HepG2 (cell line): Measurements from ENCODE around the gene SERPINF2. TPM values are rescaled to one million over a fixed set of nuclear protein-coding genes. Genes with fewer than 3 reads are reported as not detected.

Experiments
- BORCS8-MEF2B ChIP-seq: sonication (generic); formaldehyde crosslinking; IDR thresholded peaks from 2 replicates; pipeline ENCODE4 v1.8.0; 2022; ENCODE audit warnings: mild to moderate bottlenecking, missing genetic modification reagents
- CC2D1A ChIP-seq: sonication (generic); formaldehyde crosslinking; IDR thresholded peaks from 2 replicates; pipeline ENCODE4 v1.8.1; 2023; ENCODE audit warnings: mild to moderate bottlenecking, missing genetic modification reagents
- CEBPB ChIP-seq: IDR thresholded peaks from 2 replicates; pipeline ENCODE4 v1.6.1; 2011; ENCODE audit warnings: low read depth, low read length, improper control_type of control experiment, borderline replicate concordance
- CHD4 ChIP-seq: fragments of 200-600 bp; sonication (generic); IDR thresholded peaks from 2 replicates; pipeline ENCODE4 v1.7.0; 2017; ENCODE audit warnings: mild to moderate bottlenecking, low read length, borderline replicate concordance
- DMAP1 ChIP-seq: IDR thresholded peaks from 2 replicates; pipeline ENCODE4 v1.6.1; 2016
- DNMT3B ChIP-seq: conservative IDR thresholded peaks from 2 replicates; pipeline ENCODE4 v1.6.1; 2016; ENCODE audit warnings: missing biosample characterization, control low read depth
- MLLT10 ChIP-seq: sonication (generic); formaldehyde crosslinking; IDR thresholded peaks from 2 replicates; pipeline ENCODE4 v1.4.0; 2020; ENCODE audit warnings: missing genetic modification reagents
- MZF1 ChIP-seq: sonication (generic); formaldehyde crosslinking; IDR thresholded peaks from 2 replicates; pipeline ENCODE4 v1.8.1; 2023; ENCODE audit warnings: mild to moderate bottlenecking, missing genetic modification reagents, borderline replicate concordance
- PLRG1 ChIP-seq: fragments of 450-650 bp; conservative IDR thresholded peaks from 2 replicates; pipeline ENCODE4 v1.6.1; 2016
- TRAFD1 ChIP-seq: sonication (generic); formaldehyde crosslinking; IDR thresholded peaks from 2 replicates; pipeline ENCODE4 v1.5.1; 2020; ENCODE audit warnings: missing genetic modification reagents, mild to moderate bottlenecking, borderline replicate concordance
- ZC3H4 ChIP-seq: sonication (generic); formaldehyde crosslinking; IDR thresholded peaks from 2 replicates; pipeline ENCODE4 v1.4.0; 2020; ENCODE audit warnings: missing genetic modification reagents, borderline replicate concordance
- ZNF350 ChIP-seq: sonication (generic); formaldehyde crosslinking; IDR thresholded peaks from 2 replicates; pipeline ENCODE4 v1.4.0; 2020; ENCODE audit warnings: mild to moderate bottlenecking, low read depth, missing genetic modification reagents, borderline replicate concordance
- ZNF44 ChIP-seq: sonication (generic); formaldehyde crosslinking; IDR thresholded peaks from 2 replicates; pipeline ENCODE4 v1.5.1; 2020; ENCODE audit warnings: mild to moderate bottlenecking, missing genetic modification reagents
- ZNF496 ChIP-seq: sonication (generic); formaldehyde crosslinking; IDR thresholded peaks from 2 replicates; pipeline ENCODE4 v1.8.1; 2023; ENCODE audit warnings: mild to moderate bottlenecking, moderate library complexity, missing genetic modification reagents; ENCODE audit not compliant: insufficient replicate concordance
- ZNF512B ChIP-seq: sonication (generic); formaldehyde crosslinking; IDR thresholded peaks from 2 replicates; pipeline ENCODE4 v1.5.1; 2020; ENCODE audit warnings: missing genetic modification reagents, mild to moderate bottlenecking, borderline replicate concordance
- ZNF678 ChIP-seq: sonication (generic); formaldehyde crosslinking; IDR thresholded peaks from 2 replicates; pipeline ENCODE4 v1.4.0; 2020; ENCODE audit warnings: mild to moderate bottlenecking, missing genetic modification reagents
- ZNF709 ChIP-seq: sonication (generic); formaldehyde crosslinking; IDR thresholded peaks from 2 replicates; pipeline ENCODE4 v1.5.0; 2020; ENCODE audit warnings: mild to moderate bottlenecking, missing genetic modification reagents
- ZNF775 ChIP-seq: sonication (generic); formaldehyde crosslinking; IDR thresholded peaks from 2 replicates; pipeline ENCODE4 v1.4.0; 2020; ENCODE audit warnings: missing genetic modification reagents, mild to moderate bottlenecking, moderate library complexity, borderline replicate concordance
- polyA plus RNA-seq, 8 experiments: library from polyadenylated mRNA; depleted of rRNA in 3 of 8; stranded (reverse) in 7 of 8; unstranded in 1 of 8; fragments of >200 nt; fragmentation: Illumina TruSeq in 4 of 8; extraction: Trizol in 4 of 8; gene quantifications; 2 replicates each; pipeline versions ENCODE4 v1.2.1 to v1.2.3, GENCODE V29; 2011 to 2016; ENCODE audit warnings: low read depth in 4 of 8, missing spikeins in 1 of 8, mixed read lengths in 1 of 8; ENCODE audit not compliant: insufficient read depth in 1 of 8
- total RNA-seq, 5 experiments: library from RNA; depleted of rRNA; stranded (reverse); fragments of >200 nt; fragmentation: Illumina TruSeq; extraction: Trizol; gene quantifications; 2 replicates each; pipeline ENCODE4 v1.2.3, GENCODE V29; 2016; ENCODE audit warnings: low read depth in 1 of 5
- TF ChIP-seq, protein P1 (sequence below): sonication (generic); formaldehyde crosslinking; IDR thresholded peaks from 2 replicates; pipeline ENCODE4 v1.5.0; 2020; ENCODE audit warnings: mild to moderate bottlenecking, missing genetic modification reagents
- TF ChIP-seq, protein P2 (sequence below): IDR thresholded peaks from 2 replicates; pipeline ENCODE4 v1.6.1; 2016; ENCODE audit warnings: low read depth, control low read depth

Gene SERPINF2
- total and polyA plus RNA-seq, 2 of the 13 experiments (the other 11 are each of a cell fraction or from before 2014, with no cell fraction given): 309 to 548 TPM

DNA sequence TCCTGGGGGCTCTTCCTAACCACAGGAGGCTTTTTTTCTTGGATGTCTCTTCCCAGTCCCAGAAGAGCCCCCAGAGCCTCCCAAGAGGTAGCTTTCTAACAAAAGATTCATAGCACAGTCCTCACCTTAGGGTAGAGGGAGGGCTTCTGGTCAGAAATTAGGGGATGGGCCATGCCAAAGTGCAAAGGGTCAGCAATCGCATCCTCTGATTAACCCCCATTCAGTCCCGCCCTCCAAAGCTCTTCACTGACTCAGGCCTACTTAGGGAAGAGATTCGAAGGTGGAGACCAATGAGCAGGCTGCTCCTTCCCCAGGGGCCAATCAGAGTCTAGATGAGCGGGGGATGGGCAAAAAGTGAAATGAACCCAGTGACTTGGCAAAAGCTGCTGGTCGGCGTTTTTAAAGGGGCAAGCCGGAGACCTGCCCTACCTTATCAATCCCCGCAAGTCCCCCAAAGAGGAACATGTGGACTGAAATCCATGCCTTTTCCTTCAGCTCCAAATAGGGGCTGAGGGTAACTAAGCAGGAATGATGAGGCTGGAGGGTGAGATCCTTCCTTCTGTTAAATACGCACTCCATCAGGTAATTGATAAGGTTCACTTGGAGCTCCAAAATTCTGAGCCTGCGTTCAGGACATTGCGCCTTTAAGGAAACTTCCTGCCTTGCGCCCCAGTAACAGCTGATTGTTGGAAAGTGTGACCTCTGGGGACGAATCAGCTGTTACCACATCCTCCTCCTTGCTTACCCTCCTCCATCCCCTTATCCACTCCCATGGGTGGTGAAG is 25.6 kb upstream of the SERPINF2 start (continued):
- TF ChIP-seq, protein P1, sequence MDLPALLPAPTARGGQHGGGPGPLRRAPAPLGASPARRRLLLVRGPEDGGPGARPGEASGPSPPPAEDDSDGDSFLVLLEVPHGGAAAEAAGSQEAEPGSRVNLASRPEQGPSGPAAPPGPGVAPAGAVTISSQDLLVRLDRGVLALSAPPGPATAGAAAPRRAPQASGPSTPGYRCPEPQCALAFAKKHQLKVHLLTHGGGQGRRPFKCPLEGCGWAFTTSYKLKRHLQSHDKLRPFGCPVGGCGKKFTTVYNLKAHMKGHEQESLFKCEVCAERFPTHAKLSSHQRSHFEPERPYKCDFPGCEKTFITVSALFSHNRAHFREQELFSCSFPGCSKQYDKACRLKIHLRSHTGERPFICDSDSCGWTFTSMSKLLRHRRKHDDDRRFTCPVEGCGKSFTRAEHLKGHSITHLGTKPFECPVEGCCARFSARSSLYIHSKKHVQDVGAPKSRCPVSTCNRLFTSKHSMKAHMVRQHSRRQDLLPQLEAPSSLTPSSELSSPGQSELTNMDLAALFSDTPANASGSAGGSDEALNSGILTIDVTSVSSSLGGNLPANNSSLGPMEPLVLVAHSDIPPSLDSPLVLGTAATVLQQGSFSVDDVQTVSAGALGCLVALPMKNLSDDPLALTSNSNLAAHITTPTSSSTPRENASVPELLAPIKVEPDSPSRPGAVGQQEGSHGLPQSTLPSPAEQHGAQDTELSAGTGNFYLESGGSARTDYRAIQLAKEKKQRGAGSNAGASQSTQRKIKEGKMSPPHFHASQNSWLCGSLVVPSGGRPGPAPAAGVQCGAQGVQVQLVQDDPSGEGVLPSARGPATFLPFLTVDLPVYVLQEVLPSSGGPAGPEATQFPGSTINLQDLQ (CRISPR knock-in tag): no peak
- TF ChIP-seq ZNF775 (CRISPR knock-in tag): no peak
- 0 out of 2 replicates have a peak, but pooled peaks have one; percentile 5 for TF ChIP-seq CEBPB
- no peak for TF ChIP-seq PLRG1
- TF ChIP-seq ZNF678 (CRISPR knock-in tag): no peak
- TF ChIP-seq CC2D1A: no peak
- no peak for TF ChIP-seq MLLT10
- TF ChIP-seq ZC3H4 (CRISPR knock-in tag): no peak
- TF ChIP-seq CHD4: no peak
- no peak for TF ChIP-seq ZNF44 (CRISPR knock-in tag)
- TF ChIP-seq ZNF496: no peak
- no peak for TF ChIP-seq MZF1
- no peak for TF ChIP-seq ZNF512B (CRISPR knock-in tag)
- no peak; the same call in 1 of the 2 replicates for TF ChIP-seq DNMT3B (CRISPR knock-in tag)
- TF ChIP-seq DMAP1 (CRISPR knock-in tag): peak; percentile 51
- peak; percentile 45; the same call in 1 of the 2 replicates for TF ChIP-seq ZNF709 (CRISPR knock-in tag)
- no peak for TF ChIP-seq TRAFD1 (CRISPR knock-in tag)
- TF ChIP-seq, protein P2, sequence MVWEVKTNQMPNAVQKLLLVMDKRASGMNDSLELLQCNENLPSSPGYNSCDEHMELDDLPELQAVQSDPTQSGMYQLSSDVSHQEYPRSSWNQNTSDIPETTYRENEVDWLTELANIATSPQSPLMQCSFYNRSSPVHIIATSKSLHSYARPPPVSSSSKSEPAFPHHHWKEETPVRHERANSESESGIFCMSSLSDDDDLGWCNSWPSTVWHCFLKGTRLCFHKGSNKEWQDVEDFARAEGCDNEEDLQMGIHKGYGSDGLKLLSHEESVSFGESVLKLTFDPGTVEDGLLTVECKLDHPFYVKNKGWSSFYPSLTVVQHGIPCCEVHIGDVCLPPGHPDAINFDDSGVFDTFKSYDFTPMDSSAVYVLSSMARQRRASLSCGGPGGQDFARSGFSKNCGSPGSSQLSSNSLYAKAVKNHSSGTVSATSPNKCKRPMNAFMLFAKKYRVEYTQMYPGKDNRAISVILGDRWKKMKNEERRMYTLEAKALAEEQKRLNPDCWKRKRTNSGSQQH: peak; percentile 78
- TF ChIP-seq ZNF350 (CRISPR knock-in tag): no peak; the same call in 1 of the 2 replicates
- TF ChIP-seq BORCS8-MEF2B (CRISPR knock-in tag): no peak
